ENCODE results near the gene CBLB.

The CBLB gene

GRCh38 chr3:105866656-105867653 is 1.9 kb downstream of the CBLB start:
- peaks cover 0 to 65% (median 24%) of the 10 kb centered on the region in 4 donors for H3K4me1 ChIP-seq
- H3K36me3 ChIP-seq = peaks cover 0 to 6% (median 0%) of the 10 kb centered on the region in 3 donors
- H3K27me3 ChIP-seq = no peaks in the 10 kb centered on the region
- H3K9me3 ChIP-seq = no peaks in the 10 kb centered on the region
- H3K27ac ChIP-seq = peak overlapping the region; percentile 95 to 96
- no peak for TF ChIP-seq CTCF (IDR thresholded peaks at IDR 0.05)
- intact Hi-C loops (cut with DNase I; ENCODE audit: low total_unique reads) = loop anchor here (5.0 to 10.0 kb wide), 2 partner anchors 40 to 132 kb away; no protein-coding TSS in a partner anchor
- peak overlapping the region; percentile 80 to 88 for H3K4me3 ChIP-seq
- peak in 1 of 2 donors; percentile 40 for DNase-seq

- H3K4me3 ChIP-seq = peak overlapping the region; percentile 80 to 88
- peaks cover 0 to 76% (median 24%) of the 10 kb centered on the region in 4 donors for H3K4me1 ChIP-seq
- no peak for TF ChIP-seq CTCF (IDR thresholded peaks at IDR 0.05)
- H3K27me3 ChIP-seq = no peaks in the 10 kb centered on the region
- no peak for DNase-seq
- H3K27ac ChIP-seq = peak overlapping the region in 1 of 2 donors; percentile 96
- H3K36me3 ChIP-seq = peaks cover 0 to 6% (median 0%) of the 10 kb centered on the region in 3 donors
- intact Hi-C loops (cut with DNase I; ENCODE audit: low total_unique reads) = loop anchor here (5.0 to 10.0 kb wide), 2 partner anchors 41 to 131 kb away; no protein-coding TSS in a partner anchor
- no peaks in the 10 kb centered on the region for H3K9me3 ChIP-seq
Observed at GRCh38 chr3:105865867-105866350, 2.9 kb downstream of the CBLB start.

DNA sequence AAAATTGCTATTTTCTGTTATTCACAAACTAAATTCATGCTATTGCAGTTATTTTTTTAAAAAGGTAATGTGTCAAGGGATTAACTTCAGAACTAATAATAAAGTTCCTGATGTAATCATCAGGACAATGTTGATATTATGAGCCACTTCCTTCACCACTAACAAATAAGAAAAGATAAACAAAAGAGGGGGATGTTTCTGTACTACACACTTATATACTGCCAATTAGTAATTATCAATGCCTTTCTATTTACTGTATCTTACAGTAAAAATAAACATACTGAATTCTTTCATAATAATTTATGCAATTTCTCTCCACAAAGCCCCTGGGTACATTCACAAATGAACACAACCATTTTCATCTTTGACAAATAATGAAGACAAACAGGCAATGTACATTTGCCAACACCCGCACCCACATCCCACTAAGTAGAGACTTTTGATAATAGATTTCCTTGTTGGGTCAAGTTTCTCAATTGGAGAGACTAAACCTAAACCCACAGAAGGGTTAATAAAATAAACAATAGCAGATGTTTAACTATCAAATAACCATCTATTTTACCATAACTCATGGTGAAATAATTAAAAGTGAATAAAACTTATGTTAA is 3.7 kb downstream of the CBLB start:
- peaks cover 0 to 79% (median 29%) of the 10 kb centered on the region in 4 donors for H3K4me1 ChIP-seq
- peak overlapping the region; percentile 80 to 88 for H3K4me3 ChIP-seq
- DNase-seq = no peak
- no peaks in the 10 kb centered on the region for H3K27me3 ChIP-seq
- H3K27ac ChIP-seq = peak overlapping the region in 1 of 2 donors; percentile 17
- intact Hi-C loops (cut with DNase I; ENCODE audit: low total_unique reads) = loop anchor here (5.0 to 10.0 kb wide), 2 partner anchors 42 to 130 kb away; no protein-coding TSS in a partner anchor
- H3K36me3 ChIP-seq = peaks cover 0 to 6% (median 0%) of the 10 kb centered on the region in 3 donors
- no peak for TF ChIP-seq CTCF (IDR thresholded peaks at IDR 0.05)
- H3K9me3 ChIP-seq = no peaks in the 10 kb centered on the region

GRCh38 chr3:105864212-105864611 is 4.6 kb downstream of the CBLB start:
- H3K4me3 ChIP-seq = no peak overlapping the region
- H3K27me3 ChIP-seq = no peaks in the 10 kb centered on the region
- TF ChIP-seq CTCF (IDR thresholded peaks at IDR 0.05) = no peak
- H3K9me3 ChIP-seq = no peaks in the 10 kb centered on the region
- DNase-seq = no peak
- H3K27ac ChIP-seq = no peak overlapping the region
- H3K36me3 ChIP-seq = peaks cover 0 to 6% (median 3%) of the 10 kb centered on the region in 3 donors
- peaks cover 0 to 79% (median 22%) of the 10 kb centered on the region in 4 donors for H3K4me1 ChIP-seq
- intact Hi-C loops (cut with DNase I; ENCODE audit: low total_unique reads) = loop anchor here (10.0 kb wide), 1 partner anchor 129 kb away; no protein-coding TSS in a partner anchor

GRCh38 chr3:105863608-105864007 is 5.2 kb downstream of the CBLB start:
- no peak overlapping the region for H3K4me3 ChIP-seq

More at GRCh38 chr3:105863608-105864007, 5.2 kb downstream of the CBLB start:
- Histone ChIP-seq H3K36me3 (peaks cover 0 to 7% (median 6%) of the 10 kb centered on the region in 3 donors), H3K9me3 (no peaks in the 10 kb centered on the region), H3K27me3 (no peaks in the 10 kb centered on the region), H3K4me1 (peaks cover 0 to 79% (median 22%) of the 10 kb centered on the region in 4 donors), H3K27ac (no peak overlapping the region)
- intact Hi-C loops (cut with DNase I; ENCODE audit: low total_unique reads) = loop anchor here (10.0 kb wide), 1 partner anchor 129 kb away; no protein-coding TSS in a partner anchor
- DNase-seq = no peak
- TF ChIP-seq CTCF (IDR thresholded peaks at IDR 0.05) = no peak

Measured in tibial artery (tissue), 4 donors.